Esophagus muscularis mucosa (tissue), 4 donors: ENCODE results near the gene WDHD1. TPM values are rescaled to one million over a fixed set of nuclear protein-coding genes. Genes with fewer than 3 reads are reported as not detected.
"Not testable (repeated sequence)": the region's sequence is repeated elsewhere in the genome, so short reads cannot be mapped to it uniquely, and the experiment has no call there.

Experiments
- DNase-seq: peaks from one replicate; pipeline ENCODE4 v3.0.0-alpha.2; 2017; ENCODE audit errors: extremely low spot score
- H3K27ac ChIP-seq, 4 donors: fragments of 200-600 bp; sonication (generic); replicated peaks in 1 of 4; 1 replicate in 3 of 4; 2 replicates in 1 of 4; pipeline ENCODE4 v1.5.1; 2016 to 2019; ENCODE audit warnings: mild to moderate bottlenecking in 1 of 4
- H3K27me3 ChIP-seq, 4 donors: fragments of 200-600 bp; sonication (generic); one replicate each; pipeline versions ENCODE4 v1.5.1 to v1.6.0; 2016 to 2019
- H3K36me3 ChIP-seq, 4 donors: fragments of 200-600 bp; sonication (generic); one replicate each; pipeline ENCODE4 v1.5.1; 2016 to 2019
- H3K4me1 ChIP-seq, 4 donors: fragments of 200-600 bp; sonication (generic); one replicate each; pipeline ENCODE4 v1.5.1; 2016 to 2019
- H3K4me3 ChIP-seq, 4 donors: fragments of 200-600 bp; sonication (generic); 1 replicate in 2 of 4; 2 replicates in 2 of 4; pipeline ENCODE4 v1.5.1; 2016 to 2019; ENCODE audit warnings: mild to moderate bottlenecking in 4 of 4, moderate library complexity in 1 of 4
- H3K9me3 ChIP-seq, 4 donors: fragments of 200-600 bp; sonication (generic); 1 replicate in 3 of 4; 2 replicates in 1 of 4; pipeline ENCODE4 v1.5.1; 2016 to 2019
- EP300 ChIP-seq: sonication (generic); formaldehyde crosslinking; IDR thresholded peaks from one replicate; pipeline ENCODE4 v1.6.1; 2017; ENCODE audit warnings: antibody characterized with exemption
- POLR2A ChIP-seq: fragments of 450-650 bp; IDR thresholded peaks from one replicate; pipeline ENCODE4 v1.6.1; 2017; ENCODE audit warnings: antibody characterized with exemption, moderate library complexity, mild to moderate bottlenecking, low read depth
- POLR2AphosphoS5 ChIP-seq, 2 donors: sonication (generic); formaldehyde crosslinking; IDR thresholded peaks; one replicate each; pipeline ENCODE4 v1.6.1; 2017; ENCODE audit warnings: antibody characterized with exemption in 2 of 2
- WGBS: methylation state at CpG from one replicate; pipeline ENCODE4 v1.1.5; 2018; 5-methylcytosine and 5-hydroxymethylcytosine counted together
- intact Hi-C: fragments of 100-400 bp; cut with DNase I; formaldehyde crosslinking; loops from one replicate; pipeline ENCODE4 v1.15.1; 2023
- total RNA-seq, 4 donors: library from RNA; depleted of rRNA; stranded (reverse); fragments of >200 nt; gene quantifications; one replicate each; pipeline versions ENCODE4 v1.1.0 to v1.2.1, GENCODE V29; 2016
- TF ChIP-seq, protein P1 (sequence below), 3 experiments: fragments of 200-600 bp in 2 of 3; fragments of 450-650 bp in 1 of 3; sonication (generic) in 2 of 3; IDR thresholded peaks; one replicate each; pipeline ENCODE4 v1.5.1; 2017 to 2019; ENCODE audit warnings: antibody characterized with exemption in 3 of 3, mild to moderate bottlenecking in 2 of 3, moderate library complexity in 1 of 3

WDHD1 gene
- total RNA-seq, 4 donors from 2014 or later, result 1.1 to 4.2 (median 1.4) TPM

DNA sequence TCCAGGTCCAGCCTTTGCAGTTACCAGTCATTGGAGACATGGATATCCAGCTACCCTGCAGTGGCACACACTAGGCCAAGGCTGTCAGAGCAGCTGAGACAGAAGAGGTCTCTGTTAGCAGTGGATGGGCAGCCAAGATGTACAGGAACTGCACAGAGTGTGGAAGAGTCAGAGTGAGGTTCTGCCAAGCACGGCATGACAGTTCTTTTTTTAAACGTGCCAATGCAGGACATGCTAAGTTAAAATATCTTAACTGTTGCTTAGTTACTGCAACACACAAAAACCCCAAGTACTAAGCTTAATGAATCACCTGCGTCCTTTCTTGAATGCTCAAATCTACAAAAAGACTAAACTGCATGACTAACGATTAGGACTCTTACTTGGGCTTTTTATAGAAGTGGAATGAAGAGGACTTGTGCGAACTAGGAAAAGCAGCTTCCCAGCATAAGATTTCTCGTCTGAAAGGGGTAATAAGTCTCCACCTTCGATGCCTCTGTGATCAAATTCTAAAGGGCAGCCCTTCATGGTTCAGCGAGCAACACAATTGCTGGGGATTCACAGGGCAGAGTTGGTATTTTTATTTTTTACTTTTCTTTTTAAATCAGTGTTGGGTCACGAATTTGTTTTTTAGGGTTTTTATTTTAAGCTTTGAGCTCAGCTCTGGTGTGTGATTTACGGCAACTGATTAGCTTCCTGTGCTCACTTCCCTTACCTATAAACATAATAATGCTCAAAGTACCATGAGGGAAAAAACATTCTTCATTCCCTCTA is 45.2 kb upstream of the WDHD1 start:
- Histone ChIP-seq H3K27ac (peak overlapping the region; percentile 77 to 85 (median 84)), H3K27me3 (no peaks in the 10 kb centered on the region), H3K36me3 (peaks cover 0 to 11% (median 5%) of the 10 kb centered on the region in 4 donors), H3K9me3 (no peaks in the 10 kb centered on the region), H3K4me1 (peaks cover 27 to 62% (median 59%) of the 10 kb centered on the region in 4 donors), H3K4me3 (peak overlapping the region; percentile 10 to 28 (median 16))
- no peak for DNase-seq
- TF ChIP-seq POLR2AphosphoS5 (IDR thresholded peaks at IDR 0.05) (peak; percentile 61 to 72), EP300 (no peak), POLR2A (no peak)
- 10% methylated on average over 10 of the region's 10 CpGs for WGBS
- intact Hi-C loops, result no loop called here

DNA sequence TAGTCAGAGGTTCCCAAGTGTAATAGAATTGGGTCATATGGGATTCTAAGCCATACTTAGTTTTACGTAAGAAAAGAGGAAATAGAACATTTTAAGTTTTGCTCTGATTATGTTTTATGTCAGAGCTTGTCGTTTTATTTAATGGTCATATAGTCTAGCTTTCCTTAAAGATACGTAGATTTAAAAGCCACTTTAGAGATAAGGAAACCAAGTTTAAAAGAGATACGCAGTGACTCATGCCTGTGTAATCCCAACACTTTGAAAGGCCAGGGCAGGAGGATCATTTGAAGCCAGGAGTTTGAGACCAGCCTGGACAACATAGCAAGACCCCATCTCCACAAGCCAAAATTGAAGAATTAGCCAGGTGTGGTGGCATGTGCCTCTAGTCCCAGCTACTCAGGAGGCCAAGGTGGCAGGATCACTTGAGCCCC is 44.1 kb upstream of the WDHD1 start:
- H3K27me3 ChIP-seq, result no peaks in the 10 kb centered on the region
- TF ChIP-seq, protein P1, sequence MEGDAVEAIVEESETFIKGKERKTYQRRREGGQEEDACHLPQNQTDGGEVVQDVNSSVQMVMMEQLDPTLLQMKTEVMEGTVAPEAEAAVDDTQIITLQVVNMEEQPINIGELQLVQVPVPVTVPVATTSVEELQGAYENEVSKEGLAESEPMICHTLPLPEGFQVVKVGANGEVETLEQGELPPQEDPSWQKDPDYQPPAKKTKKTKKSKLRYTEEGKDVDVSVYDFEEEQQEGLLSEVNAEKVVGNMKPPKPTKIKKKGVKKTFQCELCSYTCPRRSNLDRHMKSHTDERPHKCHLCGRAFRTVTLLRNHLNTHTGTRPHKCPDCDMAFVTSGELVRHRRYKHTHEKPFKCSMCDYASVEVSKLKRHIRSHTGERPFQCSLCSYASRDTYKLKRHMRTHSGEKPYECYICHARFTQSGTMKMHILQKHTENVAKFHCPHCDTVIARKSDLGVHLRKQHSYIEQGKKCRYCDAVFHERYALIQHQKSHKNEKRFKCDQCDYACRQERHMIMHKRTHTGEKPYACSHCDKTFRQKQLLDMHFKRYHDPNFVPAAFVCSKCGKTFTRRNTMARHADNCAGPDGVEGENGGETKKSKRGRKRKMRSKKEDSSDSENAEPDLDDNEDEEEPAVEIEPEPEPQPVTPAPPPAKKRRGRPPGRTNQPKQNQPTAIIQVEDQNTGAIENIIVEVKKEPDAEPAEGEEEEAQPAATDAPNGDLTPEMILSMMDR (IDR thresholded peaks at IDR 0.05), result no peak
- no peak for TF ChIP-seq EP300
- no peak for TF ChIP-seq POLR2A
- TF ChIP-seq POLR2AphosphoS5 (IDR thresholded peaks at IDR 0.05), result no peak
- no peak overlapping the region for H3K4me3 ChIP-seq
- peaks cover 29 to 69% (median 62%) of the 10 kb centered on the region in 4 donors for H3K4me1 ChIP-seq
- DNase-seq, result no peak
- intact Hi-C loops, result no loop called here
- peak overlapping the region; percentile 77 to 85 (median 84) for H3K27ac ChIP-seq
- H3K9me3 ChIP-seq, result no peaks in the 10 kb centered on the region
- 71% methylated on average over 4 of the region's 4 CpGs for WGBS
- peaks cover 0 to 11% (median 6%) of the 10 kb centered on the region in 4 donors for H3K36me3 ChIP-seq

DNA sequence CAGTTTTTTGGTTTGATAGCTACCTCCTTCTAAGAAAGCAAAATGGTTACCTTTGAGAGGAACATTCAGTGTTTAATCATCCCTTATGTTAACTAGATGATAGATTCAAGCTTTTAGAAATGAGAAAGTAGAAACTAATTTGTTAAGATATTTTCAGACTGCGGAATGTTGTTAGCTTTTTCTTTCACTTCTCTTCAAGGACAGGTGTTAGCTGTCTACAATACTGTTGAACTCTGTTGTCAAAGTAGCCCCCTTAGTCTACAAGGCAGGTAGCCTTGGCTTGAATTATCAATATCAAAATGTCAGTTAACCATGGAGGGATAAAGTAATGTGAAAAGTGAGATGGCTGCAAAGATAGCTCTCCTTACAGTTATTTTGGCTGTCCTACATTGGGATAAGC is 39.3 kb upstream of the WDHD1 start:
- H3K4me1 ChIP-seq, result peaks cover 39 to 74% (median 63%) of the 10 kb centered on the region in 4 donors
- peak overlapping the region; percentile 4 to 62 (median 46) for H3K27ac ChIP-seq
- H3K27me3 ChIP-seq, result no peaks in the 10 kb centered on the region
- no peak for DNase-seq
- H3K9me3 ChIP-seq, result no peaks in the 10 kb centered on the region
- no peak overlapping the region for H3K4me3 ChIP-seq
- peaks cover 16 to 42% (median 28%) of the 10 kb centered on the region in 4 donors for H3K36me3 ChIP-seq
- no peak for TF ChIP-seq EP300
- TF ChIP-seq, protein P1 (IDR thresholded peaks at IDR 0.05), result no peak
- no peak for TF ChIP-seq POLR2A
- TF ChIP-seq POLR2AphosphoS5 (IDR thresholded peaks at IDR 0.05), result no peak
- 59% methylated on average over 1 of the region's 1 CpG for WGBS
- intact Hi-C loops, result no loop called here

GRCh38 chr14:55065411-55065810 is 38.5 kb upstream of the WDHD1 start:
- intact Hi-C loops, result no loop called here
- no peak for TF ChIP-seq POLR2A
- no peak for TF ChIP-seq POLR2AphosphoS5 (IDR thresholded peaks at IDR 0.05)
- TF ChIP-seq, protein P1 (IDR thresholded peaks at IDR 0.05), result no peak
- TF ChIP-seq EP300, result no peak
- Histone ChIP-seq H3K27ac (peak overlapping the region in 3 of 4 donors; percentile 26 to 62 (median 50)), H3K4me3 (no peak overlapping the region), H3K9me3 (no peaks in the 10 kb centered on the region), H3K27me3 (no peaks in the 10 kb centered on the region), H3K4me1 (peaks cover 36 to 72% (median 64%) of the 10 kb centered on the region in 4 donors), H3K36me3 (peaks cover 16 to 42% (median 28%) of the 10 kb centered on the region in 4 donors)
- 23% methylated on average over 2 of the region's 2 CpGs for WGBS
- DNase-seq, result no peak

DNA sequence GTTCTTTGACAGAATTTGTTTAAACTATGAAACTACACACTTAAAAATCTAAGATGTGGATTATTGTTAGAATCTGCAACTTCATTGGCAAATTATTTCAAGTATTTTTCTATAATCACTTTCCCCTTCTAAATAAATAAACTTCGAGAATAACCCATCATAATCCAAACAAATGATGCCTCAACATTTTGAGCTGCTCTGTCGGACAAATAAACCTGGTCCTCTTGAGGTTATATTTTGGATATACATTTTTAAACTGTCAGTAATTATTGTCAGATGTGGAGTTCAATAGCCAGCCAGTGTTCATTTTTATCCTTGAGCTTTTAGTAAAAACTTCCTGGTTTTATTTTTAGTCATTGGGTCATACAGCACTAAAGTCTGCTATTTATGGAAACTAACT is 38.0 kb upstream of the WDHD1 start:
- H3K27me3 ChIP-seq, H3K4me3 ChIP-seq, DNase-seq, intact Hi-C loops, H3K9me3 ChIP-seq: not testable (repeated sequence)
- Histone ChIP-seq H3K27ac (peak overlapping the region in 3 of 4 donors; percentile 26 to 62 (median 50)), H3K36me3 (peaks cover 16 to 42% (median 28%) of the 10 kb centered on the region in 4 donors), H3K4me1 (peaks cover 36 to 67% (median 59%) of the 10 kb centered on the region in 4 donors)
- 30% methylated on average over 2 of the region's 2 CpGs for WGBS
